Vagina (tissue), 2 donors: ENCODE measurements around the gene LVRN. TPM values are rescaled to one million over a fixed set of nuclear protein-coding genes. Genes with fewer than 3 reads are reported as not detected.

Experiments
- DNase-seq, 2 donors: peaks; one replicate each; pipeline ENCODE4 v3.0.0-alpha.2; 2017; ENCODE audit errors: extremely low spot score in 2 of 2
- H3K27ac ChIP-seq: fragments of 200-600 bp; sonication (generic); one replicate; pipeline ENCODE4 v1.5.1; 2019
- H3K27me3 ChIP-seq: fragments of 200-600 bp; sonication (generic); one replicate; pipeline ENCODE4 v1.5.1; 2019
- H3K36me3 ChIP-seq, 2 donors: fragments of 200-600 bp; sonication (generic); one replicate each; pipeline ENCODE4 v1.5.1; 2017 to 2019
- H3K4me1 ChIP-seq: fragments of 200-600 bp; sonication (generic); one replicate; pipeline ENCODE4 v1.5.1; 2019
- H3K4me3 ChIP-seq, 2 donors: fragments of 200-600 bp; sonication (generic); 1 replicate in 1 of 2; 2 replicates in 1 of 2; pipeline ENCODE4 v1.5.1; 2016 to 2019
- H3K9me3 ChIP-seq: fragments of 200-600 bp; sonication (generic); one replicate; pipeline ENCODE4 v1.5.1; 2019
- CTCF ChIP-seq, 3 experiments: fragments of 450-650 bp in 2 of 3; fragments of 200-600 bp in 1 of 3; sonication (generic) in 1 of 3; IDR thresholded peaks; one replicate each; pipeline ENCODE4 v1.5.1; 2017 to 2019; ENCODE audit warnings: antibody characterized with exemption in 3 of 3, mild to moderate bottlenecking in 2 of 3, moderate library complexity in 2 of 3
- POLR2A ChIP-seq, 2 donors: fragments of 450-650 bp; IDR thresholded peaks; one replicate each; pipeline ENCODE4 v1.6.1; 2017; ENCODE audit warnings: antibody characterized with exemption in 2 of 2, mild to moderate bottlenecking in 2 of 2, moderate library complexity in 2 of 2
- POLR2AphosphoS5 ChIP-seq, 2 donors: sonication (generic); formaldehyde crosslinking; IDR thresholded peaks; one replicate each; pipeline ENCODE4 v1.9.0; 2017; ENCODE audit warnings: antibody characterized with exemption in 2 of 2, mild to moderate bottlenecking in 2 of 2, low read depth in 1 of 2; ENCODE audit not compliant: insufficient read depth in 1 of 2
- intact Hi-C: fragments of 100-400 bp; cut with DNase I; formaldehyde crosslinking; loops from one replicate; pipeline ENCODE4 v1.15.1; 2023
- total RNA-seq: library from RNA; depleted of rRNA; stranded (reverse); fragments of >200 nt; gene quantifications from one replicate; pipeline ENCODE4 v1.2.3, GENCODE V29; 2016

LVRN gene
- total RNA-seq, 1 donor from 2014 or later: 1.7 TPM

GRCh38 chr5:116013936-116014335 is 51.7 kb downstream of the LVRN start:
- Histone ChIP-seq H3K9me3 (no peaks in the 10 kb centered on the region), H3K27ac (no peak overlapping the region)
- intact Hi-C loops: no loop called here

GRCh38 chr5:116023619-116024018 is 61.3 kb downstream of the LVRN start:
- Histone ChIP-seq H3K27ac (no peak overlapping the region), H3K36me3 (no peaks in the 10 kb centered on the region), H3K4me1 (no peaks in the 10 kb centered on the region), H3K9me3 (no peaks in the 10 kb centered on the region), H3K27me3 (no peaks in the 10 kb centered on the region), H3K4me3 (no peak overlapping the region)
- DNase-seq: no peak
- no peak for TF ChIP-seq POLR2AphosphoS5 (IDR thresholded peaks at IDR 0.05; ENCODE audit: insufficient read depth in 1 of 2, low read depth in 1 of 2)
- TF ChIP-seq POLR2A (IDR thresholded peaks at IDR 0.05): no peak
- no peak for TF ChIP-seq CTCF (IDR thresholded peaks at IDR 0.05)
- intact Hi-C loops: no loop called here

More at GRCh38 chr5:116013936-116014335, 51.7 kb downstream of the LVRN start:
- H3K36me3 ChIP-seq: no peaks in the 10 kb centered on the region
- TF ChIP-seq POLR2AphosphoS5 (IDR thresholded peaks at IDR 0.05; ENCODE audit: insufficient read depth in 1 of 2, low read depth in 1 of 2) (no peak), POLR2A (IDR thresholded peaks at IDR 0.05) (no peak), CTCF (IDR thresholded peaks at IDR 0.05) (no peak)
- no peaks in the 10 kb centered on the region for H3K4me1 ChIP-seq
- H3K27me3 ChIP-seq: no peaks in the 10 kb centered on the region
- no peak overlapping the region for H3K4me3 ChIP-seq
- no peak for DNase-seq

GRCh38 chr5:116025866-116026265 is 63.6 kb downstream of the LVRN start:
- no peak overlapping the region for H3K4me3 ChIP-seq
- TF ChIP-seq CTCF (IDR thresholded peaks at IDR 0.05): no peak
- no peak overlapping the region for H3K27ac ChIP-seq
- intact Hi-C loops: no loop called here
- no peak for DNase-seq
- H3K27me3 ChIP-seq: no peaks in the 10 kb centered on the region
- H3K36me3 ChIP-seq: no peaks in the 10 kb centered on the region
- H3K4me1 ChIP-seq: no peaks in the 10 kb centered on the region
- H3K9me3 ChIP-seq: no peaks in the 10 kb centered on the region

- DNase-seq: no peak
- Histone ChIP-seq H3K27ac (no peak within 1 kb of the TSS), H3K36me3 (no peaks in the 10 kb centered on the region), H3K4me3 (no peak within 1 kb of the TSS), H3K4me1 (no peaks in the 10 kb centered on the region), H3K9me3 (no peaks in the 10 kb centered on the region), H3K27me3 (no peaks in the 10 kb centered on the region)
- intact Hi-C loops: no loop called here
- TF ChIP-seq CTCF (IDR thresholded peaks at IDR 0.05) (no peak), POLR2AphosphoS5 (IDR thresholded peaks at IDR 0.05; ENCODE audit: insufficient read depth in 1 of 2, low read depth in 1 of 2) (no peak)
Observed at GRCh38 chr5:116032094-116032517, 69.8 kb downstream of the LVRN start, which contains the start of gene ARL14EPL. ARL14EPL (plus strand) TSS chr5:116032472; CDS start chr5:116051466, 18,994 bp downstream.

- intact Hi-C loops: no loop called here
- no peak overlapping the region for H3K27ac ChIP-seq
- H3K4me1 ChIP-seq: no peaks in the 10 kb centered on the region
- TF ChIP-seq POLR2AphosphoS5 (IDR thresholded peaks at IDR 0.05; ENCODE audit: insufficient read depth in 1 of 2, low read depth in 1 of 2): no peak
- no peaks in the 10 kb centered on the region for H3K9me3 ChIP-seq
- H3K27me3 ChIP-seq: no peaks in the 10 kb centered on the region
- no peak for DNase-seq
- no peaks in the 10 kb centered on the region for H3K36me3 ChIP-seq
- H3K4me3 ChIP-seq: no peak overlapping the region
Observed at GRCh38 chr5:116032991-116033390, 70.7 kb downstream of the LVRN start.

GRCh38 chr5:116035123-116035522 is 72.8 kb downstream of the LVRN start:
- no peak for TF ChIP-seq POLR2AphosphoS5 (IDR thresholded peaks at IDR 0.05; ENCODE audit: insufficient read depth in 1 of 2, low read depth in 1 of 2)
- no peak for TF ChIP-seq POLR2A (IDR thresholded peaks at IDR 0.05)
- Histone ChIP-seq H3K27me3 (no peaks in the 10 kb centered on the region), H3K27ac (no peak overlapping the region), H3K9me3 (no peaks in the 10 kb centered on the region), H3K36me3 (no peaks in the 10 kb centered on the region), H3K4me3 (no peak overlapping the region), H3K4me1 (no peaks in the 10 kb centered on the region)
- DNase-seq: no peak
- intact Hi-C loops: no loop called here
